ENCODE measurements around the gene COL6A1.

GRCh38 chr21:45990741-45991605 is 9.4 kb downstream of the COL6A1 start:
- TF ChIP-seq CTCF (IDR thresholded peaks at IDR 0.05) (no peak), POLR2A (IDR thresholded peaks at IDR 0.05) (no peak)
